Aortic smooth muscle cell (primary cell): Measurements from ENCODE around the gene IL17RB. TPM values are rescaled to one million over a fixed set of nuclear protein-coding genes. Genes with fewer than 3 reads are reported as not detected.

Experiments
- total RNA-seq: library from RNA; depleted of rRNA; stranded (reverse); fragments of >200 nt; gene quantifications from 2 replicates; pipeline ENCODE4 v1.2.3, GENCODE V29; 2014

The IL17RB gene, protein sequence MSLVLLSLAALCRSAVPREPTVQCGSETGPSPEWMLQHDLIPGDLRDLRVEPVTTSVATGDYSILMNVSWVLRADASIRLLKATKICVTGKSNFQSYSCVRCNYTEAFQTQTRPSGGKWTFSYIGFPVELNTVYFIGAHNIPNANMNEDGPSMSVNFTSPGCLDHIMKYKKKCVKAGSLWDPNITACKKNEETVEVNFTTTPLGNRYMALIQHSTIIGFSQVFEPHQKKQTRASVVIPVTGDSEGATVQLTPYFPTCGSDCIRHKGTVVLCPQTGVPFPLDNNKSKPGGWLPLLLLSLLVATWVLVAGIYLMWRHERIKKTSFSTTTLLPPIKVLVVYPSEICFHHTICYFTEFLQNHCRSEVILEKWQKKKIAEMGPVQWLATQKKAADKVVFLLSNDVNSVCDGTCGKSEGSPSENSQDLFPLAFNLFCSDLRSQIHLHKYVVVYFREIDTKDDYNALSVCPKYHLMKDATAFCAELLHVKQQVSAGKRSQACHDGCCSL
- not detected in 2 replicates for total RNA-seq

DNA sequence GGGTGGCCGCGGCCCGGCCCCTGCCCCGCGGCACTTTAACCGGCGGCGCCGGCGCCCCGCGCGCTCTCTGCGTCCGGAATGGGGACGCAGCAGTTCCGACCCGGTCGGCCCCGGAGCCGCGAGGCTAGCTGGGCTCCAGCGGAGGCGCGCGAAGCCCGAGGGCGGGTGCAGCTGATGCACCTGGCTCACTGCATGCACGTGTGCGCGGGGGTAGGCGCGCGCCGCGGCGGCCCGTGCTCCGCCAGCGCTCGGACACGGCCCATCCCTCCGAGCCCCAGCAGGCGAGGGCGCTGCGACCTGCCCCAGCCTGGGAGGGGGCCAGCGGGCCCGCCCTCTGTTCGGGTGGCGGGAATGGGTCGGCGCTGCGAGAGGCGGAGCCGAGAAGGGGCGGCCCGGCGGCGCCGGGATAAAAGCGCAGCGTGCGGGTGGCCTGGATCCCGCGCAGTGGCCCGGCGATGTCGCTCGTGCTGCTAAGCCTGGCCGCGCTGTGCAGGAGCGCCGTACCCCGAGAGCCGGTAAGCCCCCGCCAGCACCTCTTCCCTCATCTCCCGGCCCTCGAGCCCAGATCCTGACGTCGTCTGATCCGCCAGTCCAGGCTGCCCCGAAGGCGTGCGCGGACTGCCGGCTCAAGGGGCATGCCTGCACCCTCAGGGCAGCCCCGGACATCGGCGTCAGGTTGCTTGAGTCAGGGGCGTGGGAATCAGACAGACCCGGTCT is at the start of gene IL17RB, which contains the start of gene CHDH:
IL17RB (plus strand) TSS at position 435 of the 717 bp plus-strand sequence; CDS start at position 456, 21 bp downstream.
CHDH (minus strand) TSS at position 286 of the 717 bp plus-strand sequence. CDS start 22,411 bp downstream, outside the sequence.

DNA sequence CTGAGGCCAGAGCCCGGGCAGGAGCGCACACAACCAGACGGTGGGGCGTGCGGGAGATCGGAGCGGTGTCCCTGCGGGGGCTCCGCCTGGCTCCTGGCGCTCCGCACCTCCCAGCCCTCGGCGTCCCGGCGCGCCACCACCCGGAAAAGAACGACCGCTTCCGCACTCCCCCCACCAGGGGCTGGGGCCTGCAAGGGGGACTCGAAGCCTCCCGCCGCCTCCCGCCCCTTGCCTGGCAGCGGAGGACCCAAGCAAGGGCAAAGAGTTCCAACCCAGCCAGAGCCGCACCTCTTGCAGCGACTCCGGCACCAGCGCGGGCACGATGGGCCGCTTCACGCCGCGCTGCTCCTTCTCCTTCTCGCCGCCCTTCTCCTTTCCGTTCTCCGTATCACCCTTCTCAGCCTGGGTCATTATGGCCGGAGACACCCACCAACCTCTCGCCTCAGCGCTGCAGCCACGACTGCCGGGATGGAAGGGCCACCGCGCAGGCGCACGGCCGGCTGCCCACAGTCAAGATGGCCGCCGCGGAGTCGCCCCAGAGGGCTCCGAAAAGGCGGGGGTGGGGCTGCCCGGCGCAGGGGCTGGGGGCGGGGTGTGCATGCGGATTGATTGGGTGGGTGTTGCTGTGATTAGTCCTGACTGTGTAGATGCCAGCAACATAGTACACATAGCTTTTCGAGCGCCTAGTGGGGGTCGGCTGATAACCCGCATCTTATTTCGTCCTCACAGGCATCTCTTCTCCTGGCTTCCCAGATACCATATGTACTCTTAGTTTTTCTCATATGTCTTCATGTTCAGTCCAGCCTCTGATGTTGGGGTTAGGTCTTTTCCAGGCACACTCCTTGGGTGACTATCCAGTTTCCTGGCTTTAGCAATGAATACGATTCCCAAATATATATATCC is 35.6 kb downstream of the IL17RB start, which contains the start of gene ACTR8:
ACTR8 (minus strand) TSS at position 462 of the 903 bp plus-strand sequence; CDS start at position 411, 51 bp downstream.

DNA sequence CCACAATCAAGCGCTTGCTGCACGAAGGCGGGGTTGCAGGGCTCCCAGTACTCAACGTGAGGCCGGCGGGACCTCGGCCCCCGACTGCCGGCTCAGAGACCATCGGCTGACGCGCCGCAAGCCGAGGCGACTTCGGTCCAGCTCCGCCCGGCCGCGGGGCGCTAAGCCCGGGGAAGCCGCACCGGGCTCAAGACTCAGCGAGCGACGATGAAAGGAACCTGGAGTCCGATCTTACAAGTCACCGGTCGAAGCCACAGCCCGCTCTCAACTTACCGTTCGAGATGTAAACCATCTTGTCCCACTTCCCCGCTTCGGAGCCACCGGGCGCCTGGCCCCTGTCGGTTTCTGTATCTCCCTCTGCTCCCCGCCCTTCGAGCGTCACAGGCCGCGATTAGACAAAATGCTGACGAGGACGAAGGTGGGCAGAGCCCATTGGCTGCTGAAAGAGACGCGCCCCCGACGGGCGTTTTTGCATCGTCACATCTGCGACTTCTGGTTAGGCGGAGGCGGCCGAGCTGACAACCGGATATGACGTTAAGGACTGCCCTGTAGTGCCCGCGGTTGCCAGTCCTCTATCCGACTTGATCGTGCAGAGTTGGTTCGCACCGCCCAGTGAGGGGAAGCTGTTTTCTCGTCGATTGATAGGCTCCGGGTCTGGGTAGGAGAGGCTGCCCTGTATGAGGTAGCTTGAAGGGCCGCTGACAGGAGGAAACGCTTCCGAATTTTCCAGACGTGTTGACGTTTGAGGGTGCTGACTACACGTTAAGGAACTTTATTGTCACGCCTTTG is 45.3 kb downstream of the IL17RB start, which contains the start of gene SELENOK:
SELENOK (minus strand) TSS at position 363 of the 789 bp plus-strand sequence.

Other genes starting within 250 kb of the IL17RB start
- under 0.01 and 0.06 TPM in 2 replicates for gene CHDH, start 149 bp upstream of the IL17RB start, total RNA-seq
- gene ACTR8, start 35.6 kb downstream of the IL17RB start, total RNA-seq: 50.5 and 53.2 TPM in 2 replicates
- gene SELENOK, start 45.3 kb downstream of the IL17RB start, total RNA-seq: 24.5 and 32.2 TPM in 2 replicates